RCC 7860 (cell line): ENCODE results near the gene SPTBN2.

Source experiments
- DNase-seq: peaks from one replicate; pipeline ENCODE4 v3.0.0-alpha.2; 2015; ENCODE audit warnings: low spot score
- FAIRE-seq: peaks from 2 replicates; lab custom pipeline; 2012; peaks lifted over from hg19 to GRCh38; lab: Jason Lieb, UNC

The SPTBN2 gene

GRCh38 chr11:66705587-66706335 is 23.3 kb downstream of the SPTBN2 start:
- DNase-seq: no peak
- no peak for FAIRE-seq

GRCh38 chr11:66704659-66705360 is 24.2 kb downstream of the SPTBN2 start:
- FAIRE-seq (no peak), DNase-seq (no peak)

- no peak for FAIRE-seq
- no peak for DNase-seq
Observed at GRCh38 chr11:66701432-66702240, 27.4 kb downstream of the SPTBN2 start.

- DNase-seq (no peak), FAIRE-seq (no peak)
Observed at GRCh38 chr11:66700742-66701141, 28.3 kb downstream of the SPTBN2 start.

GRCh38 chr11:66700337-66700736 is 28.7 kb downstream of the SPTBN2 start:
- DNase-seq (no peak), FAIRE-seq (no peak)

GRCh38 chr11:66698491-66698890 is 30.5 kb downstream of the SPTBN2 start:
- FAIRE-seq: no peak
- no peak for DNase-seq

- DNase-seq: no peak
- no peak for FAIRE-seq
Observed at GRCh38 chr11:66697988-66698387, 31.0 kb downstream of the SPTBN2 start.

- DNase-seq: no peak
Observed at GRCh38 chr11:66696146-66696545, 32.9 kb downstream of the SPTBN2 start.

GRCh38 chr11:66694732-66695207 is 34.2 kb downstream of the SPTBN2 start:
- FAIRE-seq (peak; percentile 79), DNase-seq (peak; percentile 90)

More at GRCh38 chr11:66696146-66696545, 32.9 kb downstream of the SPTBN2 start:
- FAIRE-seq: no peak

- no peak for FAIRE-seq
- no peak for DNase-seq
Observed at GRCh38 chr11:66694056-66694410, 35.0 kb downstream of the SPTBN2 start.

GRCh38 chr11:66693356-66694055 is 35.5 kb downstream of the SPTBN2 start:
- FAIRE-seq (no peak), DNase-seq (no peak)

- DNase-seq (no peak), FAIRE-seq (no peak)
Observed at GRCh38 chr11:66692871-66693331, 36.1 kb downstream of the SPTBN2 start.

- FAIRE-seq: no peak
- no peak for DNase-seq
Observed at GRCh38 chr11:66692446-66692845, 36.6 kb downstream of the SPTBN2 start.

- DNase-seq: no peak
- no peak for FAIRE-seq
Observed at GRCh38 chr11:66691311-66691980, 37.6 kb downstream of the SPTBN2 start.

- FAIRE-seq (no peak), DNase-seq (no peak)
Observed at GRCh38 chr11:66689661-66690590, 39.1 kb downstream of the SPTBN2 start.

- no peak for DNase-seq
- no peak for FAIRE-seq
Observed at GRCh38 chr11:66688561-66689534, 40.2 kb downstream of the SPTBN2 start.

GRCh38 chr11:66687831-66688281 is 41.2 kb downstream of the SPTBN2 start:
- no peak for FAIRE-seq
- no peak for DNase-seq
